ENCODE results near the gene MRPL20.

DNA sequence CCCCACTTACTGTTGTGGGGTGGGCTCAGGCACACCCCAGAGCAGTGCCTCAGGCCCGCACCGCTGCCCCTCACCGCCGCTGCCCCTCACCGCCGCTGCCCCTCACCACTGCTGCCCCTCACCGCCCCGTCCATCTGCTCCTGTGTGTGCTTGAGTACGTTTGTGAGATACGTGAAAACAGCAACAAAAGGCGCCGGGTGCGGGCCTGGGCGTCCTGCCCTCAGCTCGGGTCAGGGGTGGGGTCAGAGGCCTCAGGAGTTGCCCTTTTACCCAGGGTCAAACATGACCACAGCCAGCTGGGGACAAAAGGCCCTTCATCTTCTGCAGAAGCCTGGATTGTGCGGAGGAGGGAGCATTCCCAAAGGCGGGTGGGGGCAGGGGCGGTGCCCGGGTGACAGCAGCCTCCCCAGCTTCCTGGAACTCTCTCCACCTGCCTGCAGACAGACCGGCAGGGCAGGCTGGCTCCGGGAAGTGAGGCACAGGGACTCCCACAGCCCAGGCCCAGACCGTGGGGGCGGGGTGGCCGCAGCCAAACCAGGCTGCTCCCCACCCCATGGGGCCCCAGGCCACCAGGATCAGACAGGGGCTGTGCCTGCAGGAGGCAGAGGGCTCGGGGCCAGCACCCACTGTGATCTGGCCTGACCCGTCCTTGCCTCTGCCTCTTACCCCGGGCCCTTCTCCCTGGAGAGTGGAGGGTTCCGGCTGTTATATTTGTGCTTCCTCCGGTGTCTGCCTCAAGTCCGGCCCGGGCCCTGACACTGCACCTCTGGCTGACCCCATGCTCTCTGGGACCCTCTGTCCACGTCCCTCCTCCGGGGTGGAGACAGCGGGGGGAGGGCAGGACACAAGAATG, 26.1 kb upstream of the MRPL20 start:
- TF ChIP-seq, protein P1, sequence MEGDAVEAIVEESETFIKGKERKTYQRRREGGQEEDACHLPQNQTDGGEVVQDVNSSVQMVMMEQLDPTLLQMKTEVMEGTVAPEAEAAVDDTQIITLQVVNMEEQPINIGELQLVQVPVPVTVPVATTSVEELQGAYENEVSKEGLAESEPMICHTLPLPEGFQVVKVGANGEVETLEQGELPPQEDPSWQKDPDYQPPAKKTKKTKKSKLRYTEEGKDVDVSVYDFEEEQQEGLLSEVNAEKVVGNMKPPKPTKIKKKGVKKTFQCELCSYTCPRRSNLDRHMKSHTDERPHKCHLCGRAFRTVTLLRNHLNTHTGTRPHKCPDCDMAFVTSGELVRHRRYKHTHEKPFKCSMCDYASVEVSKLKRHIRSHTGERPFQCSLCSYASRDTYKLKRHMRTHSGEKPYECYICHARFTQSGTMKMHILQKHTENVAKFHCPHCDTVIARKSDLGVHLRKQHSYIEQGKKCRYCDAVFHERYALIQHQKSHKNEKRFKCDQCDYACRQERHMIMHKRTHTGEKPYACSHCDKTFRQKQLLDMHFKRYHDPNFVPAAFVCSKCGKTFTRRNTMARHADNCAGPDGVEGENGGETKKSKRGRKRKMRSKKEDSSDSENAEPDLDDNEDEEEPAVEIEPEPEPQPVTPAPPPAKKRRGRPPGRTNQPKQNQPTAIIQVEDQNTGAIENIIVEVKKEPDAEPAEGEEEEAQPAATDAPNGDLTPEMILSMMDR (IDR thresholded peaks at IDR 0.05): peak in 1 of 4 experiments; percentile 27
- peak; percentile 73 for TF ChIP-seq POLR2A (IDR thresholded peaks at IDR 0.05)
